GM23338 (cell line): ENCODE data around the gene ZSCAN30. TPM values are rescaled to one million over a fixed set of nuclear protein-coding genes. Genes with fewer than 3 reads are reported as not detected.

Experiments used
- ATAC-seq: fragments of 200-7000 bp; cut with Tn5 transposase; 3 replicates; pipeline ENCODE4 v1.9.1; 2020
- DNase-seq: peaks from one replicate; pipeline ENCODE4 v3.0.0-alpha.2; 2015; ENCODE audit warnings: low spot score
- H2AFZ ChIP-seq: fragments of 200-600 bp; sonication (generic); 2 replicates; pipeline ENCODE4 v1.8.0; 2016; ENCODE audit warnings: antibody characterized with exemption, mild to moderate bottlenecking, moderate library complexity
- H3F3A ChIP-seq: fragments of 200-600 bp; sonication (generic); replicated peaks from 2 replicates; pipeline ENCODE4 v1.8.0; 2017; ENCODE audit warnings: antibody characterized with exemption, mixed run types, low read depth
- H3K27ac ChIP-seq: fragments of 200-600 bp; sonication (generic); 2 replicates; pipeline ENCODE4 v1.6.1; 2016; ENCODE audit warnings: low read depth
- H3K27me3 ChIP-seq: fragments of 200-600 bp; sonication (generic); 2 replicates; pipeline ENCODE4 v1.8.0; 2016; ENCODE audit warnings: mild to moderate bottlenecking, mixed run types, moderate library complexity; ENCODE audit not compliant: insufficient read depth
- H3K36me3 ChIP-seq: fragments of 200-600 bp; sonication (generic); 2 replicates; pipeline ENCODE4 v1.8.0; 2016; ENCODE audit warnings: mild to moderate bottlenecking; ENCODE audit not compliant: insufficient read depth
- H3K4me1 ChIP-seq: fragments of 200-600 bp; sonication (generic); 2 replicates; pipeline ENCODE4 v1.8.0; 2016; ENCODE audit warnings: mild to moderate bottlenecking, moderate library complexity; ENCODE audit not compliant: insufficient read depth
- H3K4me2 ChIP-seq: fragments of 200-600 bp; sonication (generic); 2 replicates; pipeline ENCODE4 v1.7.1; 2017; ENCODE audit warnings: mixed run types
- H3K4me3 ChIP-seq: fragments of 200-600 bp; sonication (generic); 2 replicates; pipeline ENCODE4 v1.6.1; 2016; ENCODE audit warnings: mixed run types
- H3K79me2 ChIP-seq: fragments of 200-600 bp; sonication (generic); replicated peaks from 2 replicates; pipeline ENCODE4 v1.8.0; 2017; ENCODE audit warnings: mild to moderate bottlenecking; ENCODE audit not compliant: insufficient read depth
- H3K9me2 ChIP-seq: fragments of 200-600 bp; sonication (generic); 2 replicates; pipeline ENCODE4 v1.8.0; 2017; ENCODE audit not compliant: insufficient read depth
- H4K20me1 ChIP-seq: fragments of 200-600 bp; sonication (generic); replicated peaks from 2 replicates; pipeline ENCODE4 v1.8.0; 2017; ENCODE audit warnings: mild to moderate bottlenecking; ENCODE audit not compliant: insufficient read depth
- H3K27ac Mint-ChIP-seq: 2 replicates; pipeline ENCODE4 v1.8.0; 2020; ENCODE audit warnings: inconsistent platforms, mild to moderate bottlenecking, moderate library complexity, mixed read lengths
- H3K27me3 Mint-ChIP-seq: 3 replicates; pipeline ENCODE4 v1.8.0; 2022; ENCODE audit warnings: low read depth, mild to moderate bottlenecking, moderate library complexity, mixed read lengths, inconsistent platforms; ENCODE audit not compliant: insufficient read depth, poor library complexity
- H3K36me3 Mint-ChIP-seq: 3 replicates; pipeline ENCODE4 v1.8.0; 2021; ENCODE audit warnings: low read depth, mild to moderate bottlenecking, inconsistent platforms, moderate library complexity, mixed read lengths
- H3K4me1 Mint-ChIP-seq: 3 replicates; pipeline ENCODE4 v1.8.0; 2020; ENCODE audit warnings: mild to moderate bottlenecking, inconsistent platforms, mixed read lengths
- H3K4me3 Mint-ChIP-seq: 3 replicates; pipeline ENCODE4 v1.8.0; 2021; ENCODE audit warnings: moderate library complexity, mild to moderate bottlenecking, inconsistent platforms, mixed read lengths
- H3K9me3 Mint-ChIP-seq: 3 replicates; pipeline ENCODE4 v1.8.0; 2020; ENCODE audit warnings: moderate library complexity, mild to moderate bottlenecking, inconsistent platforms, mixed read lengths
- CREB1 ChIP-seq: fragments of 250-450 bp; sonication (Bioruptor Pico); IDR thresholded peaks from 2 replicates; pipeline ENCODE4 v1.5.0; 2020; ENCODE audit warnings: low read depth, mild to moderate bottlenecking, moderate library complexity
- EZH2 ChIP-seq: fragments of 200-600 bp; sonication (generic); IDR thresholded peaks from one replicate; pipeline ENCODE4 v1.8.0; 2017; ENCODE audit warnings: antibody characterized with exemption, mild to moderate bottlenecking, low read depth; ENCODE audit not compliant: unreplicated experiment
- EZH2phosphoT487 ChIP-seq: fragments of 200-600 bp; sonication (generic); IDR thresholded peaks from one replicate; pipeline ENCODE4 v1.8.1; 2018; ENCODE audit warnings: antibody characterized with exemption; ENCODE audit not compliant: unreplicated experiment
- JUNB ChIP-seq: IDR thresholded peaks from one replicate; pipeline ENCODE4 v1.6.1; 2016; ENCODE audit warnings: antibody characterized with exemption; ENCODE audit not compliant: unreplicated experiment
- NANOG ChIP-seq: IDR thresholded peaks from 2 replicates; pipeline ENCODE4 v1.6.1; 2016; ENCODE audit warnings: antibody characterized with exemption, borderline replicate concordance
- POLR2AphosphoS5 ChIP-seq: IDR thresholded peaks from 2 replicates; pipeline ENCODE4 v1.6.1; 2016; ENCODE audit warnings: antibody characterized with exemption, low read depth
- STAT1 ChIP-seq: IDR thresholded peaks from one replicate; pipeline ENCODE4 v1.6.1; 2016; ENCODE audit warnings: antibody characterized with exemption; ENCODE audit not compliant: unreplicated experiment
- ZNF331 ChIP-seq: fragments of 250-450 bp; sonication (Bioruptor Pico); IDR thresholded peaks from 2 replicates; pipeline ENCODE4 v1.5.0; 2020; ENCODE audit warnings: low read depth, mild to moderate bottlenecking, moderate library complexity
- polyA plus RNA-seq: library from polyadenylated mRNA; unstranded; fragments of >200 nt; fragmentation: Nextera tagmentation; extraction: Ambion mirVana; gene quantifications from 2 replicates; pipeline ENCODE4 v1.2.1, GENCODE V29; 2016
- total RNA-seq: library from RNA; depleted of rRNA; stranded (reverse); fragments of >200 nt; shearing (Covaris generic); gene quantifications from 2 replicates; pipeline ENCODE4 v1.2.3, GENCODE V29; 2014
- TF ChIP-seq, protein P1 (sequence below): fragments of 250-450 bp; sonication (Bioruptor Pico); IDR thresholded peaks from 2 replicates; pipeline ENCODE4 v1.5.0; 2020; ENCODE audit warnings: mild to moderate bottlenecking, moderate library complexity
- TF ChIP-seq, protein P2 (sequence below), 2 experiments: fragments of 200-600 bp in 1 of 2; sonication (generic) in 1 of 2; conservative IDR thresholded peaks; 2 replicates each; pipeline versions ENCODE4 v1.5.1 to v1.6.1; 2016 to 2017; ENCODE audit warnings: antibody characterized with exemption in 2 of 2, low read depth in 2 of 2, mild to moderate bottlenecking in 2 of 2, moderate library complexity in 1 of 2
- TF ChIP-seq, protein P3 (sequence below): IDR thresholded peaks from 2 replicates; pipeline ENCODE4 v1.6.1; 2016; ENCODE audit warnings: antibody characterized with exemption
- TF ChIP-seq, protein P4 (sequence below): IDR thresholded peaks from one replicate; pipeline ENCODE4 v1.6.1; 2018; ENCODE audit warnings: antibody characterized with exemption; ENCODE audit not compliant: unreplicated experiment

Gene ZSCAN30
- total and polyA plus RNA-seq, 2 experiments from 2014 or later: 12.3 to 21.8 TPM

DNA sequence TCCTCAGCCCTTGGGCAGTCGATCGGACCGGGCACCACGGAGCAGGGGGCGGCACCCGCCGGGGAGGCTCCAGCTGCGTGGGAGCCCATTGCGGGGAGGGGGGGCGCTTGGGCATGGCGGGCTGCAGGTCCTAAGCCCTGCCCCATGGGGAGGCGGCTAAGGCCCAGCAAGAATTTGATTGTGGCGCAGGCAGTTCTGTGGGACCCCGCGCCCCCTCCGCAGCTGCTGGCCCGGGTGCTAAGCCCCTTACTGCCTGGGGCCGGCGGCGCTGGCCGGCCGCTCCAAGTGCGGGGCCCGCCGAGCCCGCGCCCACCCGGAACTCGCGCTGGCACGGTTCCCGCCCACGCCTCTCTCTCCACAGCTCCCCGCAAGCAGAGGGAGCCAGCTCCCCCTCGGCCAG, 18.4 kb downstream of the ZSCAN30 start (continued):
- TF ChIP-seq, protein P1, sequence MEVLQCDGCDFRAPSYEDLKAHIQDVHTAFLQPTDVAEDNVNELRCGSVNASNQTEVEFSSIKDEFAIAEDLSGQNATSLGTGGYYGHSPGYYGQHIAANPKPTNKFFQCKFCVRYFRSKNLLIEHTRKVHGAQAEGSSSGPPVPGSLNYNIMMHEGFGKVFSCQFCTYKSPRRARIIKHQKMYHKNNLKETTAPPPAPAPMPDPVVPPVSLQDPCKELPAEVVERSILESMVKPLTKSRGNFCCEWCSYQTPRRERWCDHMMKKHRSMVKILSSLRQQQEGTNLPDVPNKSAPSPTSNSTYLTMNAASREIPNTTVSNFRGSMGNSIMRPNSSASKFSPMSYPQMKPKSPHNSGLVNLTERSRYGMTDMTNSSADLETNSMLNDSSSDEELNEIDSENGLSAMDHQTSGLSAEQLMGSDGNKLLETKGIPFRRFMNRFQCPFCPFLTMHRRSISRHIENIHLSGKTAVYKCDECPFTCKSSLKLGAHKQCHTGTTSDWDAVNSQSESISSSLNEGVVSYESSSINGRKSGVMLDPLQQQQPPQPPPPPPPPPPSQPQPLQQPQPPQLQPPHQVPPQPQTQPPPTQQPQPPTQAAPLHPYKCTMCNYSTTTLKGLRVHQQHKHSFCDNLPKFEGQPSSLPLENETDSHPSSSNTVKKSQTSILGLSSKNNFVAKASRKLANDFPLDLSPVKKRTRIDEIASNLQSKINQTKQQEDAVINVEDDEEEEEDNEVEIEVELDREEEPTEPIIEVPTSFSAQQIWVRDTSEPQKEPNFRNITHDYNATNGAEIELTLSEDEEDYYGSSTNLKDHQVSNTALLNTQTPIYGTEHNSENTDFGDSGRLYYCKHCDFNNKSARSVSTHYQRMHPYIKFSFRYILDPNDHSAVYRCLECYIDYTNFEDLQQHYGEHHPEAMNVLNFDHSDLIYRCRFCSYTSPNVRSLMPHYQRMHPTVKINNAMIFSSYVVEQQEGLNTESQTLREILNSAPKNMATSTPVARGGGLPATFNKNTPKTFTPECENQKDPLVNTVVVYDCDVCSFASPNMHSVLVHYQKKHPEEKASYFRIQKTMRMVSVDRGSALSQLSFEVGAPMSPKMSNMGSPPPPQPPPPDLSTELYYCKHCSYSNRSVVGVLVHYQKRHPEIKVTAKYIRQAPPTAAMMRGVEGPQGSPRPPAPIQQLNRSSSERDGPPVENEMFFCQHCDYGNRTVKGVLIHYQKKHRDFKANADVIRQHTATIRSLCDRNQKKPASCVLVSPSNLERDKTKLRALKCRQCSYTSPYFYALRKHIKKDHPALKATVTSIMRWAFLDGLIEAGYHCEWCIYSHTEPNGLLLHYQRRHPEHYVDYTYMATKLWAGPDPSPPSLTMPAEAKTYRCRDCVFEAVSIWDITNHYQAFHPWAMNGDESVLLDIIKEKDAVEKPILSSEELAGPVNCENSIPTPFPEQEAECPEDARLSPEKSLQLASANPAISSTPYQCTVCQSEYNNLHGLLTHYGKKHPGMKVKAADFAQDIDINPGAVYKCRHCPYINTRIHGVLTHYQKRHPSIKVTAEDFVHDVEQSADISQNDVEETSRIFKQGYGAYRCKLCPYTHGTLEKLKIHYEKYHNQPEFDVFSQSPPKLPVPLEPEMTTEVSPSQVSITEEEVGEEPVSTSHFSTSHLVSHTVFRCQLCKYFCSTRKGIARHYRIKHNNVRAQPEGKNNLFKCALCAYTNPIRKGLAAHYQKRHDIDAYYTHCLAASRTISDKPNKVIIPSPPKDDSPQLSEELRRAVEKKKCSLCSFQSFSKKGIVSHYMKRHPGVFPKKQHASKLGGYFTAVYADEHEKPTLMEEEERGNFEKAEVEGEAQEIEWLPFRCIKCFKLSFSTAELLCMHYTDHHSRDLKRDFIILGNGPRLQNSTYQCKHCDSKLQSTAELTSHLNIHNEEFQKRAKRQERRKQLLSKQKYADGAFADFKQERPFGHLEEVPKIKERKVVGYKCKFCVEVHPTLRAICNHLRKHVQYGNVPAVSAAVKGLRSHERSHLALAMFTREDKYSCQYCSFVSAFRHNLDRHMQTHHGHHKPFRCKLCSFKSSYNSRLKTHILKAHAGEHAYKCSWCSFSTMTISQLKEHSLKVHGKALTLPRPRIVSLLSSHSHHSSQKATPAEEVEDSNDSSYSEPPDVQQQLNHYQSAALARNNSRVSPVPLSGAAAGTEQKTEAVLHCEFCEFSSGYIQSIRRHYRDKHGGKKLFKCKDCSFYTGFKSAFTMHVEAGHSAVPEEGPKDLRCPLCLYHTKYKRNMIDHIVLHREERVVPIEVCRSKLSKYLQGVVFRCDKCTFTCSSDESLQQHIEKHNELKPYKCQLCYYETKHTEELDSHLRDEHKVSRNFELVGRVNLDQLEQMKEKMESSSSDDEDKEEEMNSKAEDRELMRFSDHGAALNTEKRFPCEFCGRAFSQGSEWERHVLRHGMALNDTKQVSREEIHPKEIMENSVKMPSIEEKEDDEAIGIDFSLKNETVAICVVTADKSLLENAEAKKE: no peak

DNA sequence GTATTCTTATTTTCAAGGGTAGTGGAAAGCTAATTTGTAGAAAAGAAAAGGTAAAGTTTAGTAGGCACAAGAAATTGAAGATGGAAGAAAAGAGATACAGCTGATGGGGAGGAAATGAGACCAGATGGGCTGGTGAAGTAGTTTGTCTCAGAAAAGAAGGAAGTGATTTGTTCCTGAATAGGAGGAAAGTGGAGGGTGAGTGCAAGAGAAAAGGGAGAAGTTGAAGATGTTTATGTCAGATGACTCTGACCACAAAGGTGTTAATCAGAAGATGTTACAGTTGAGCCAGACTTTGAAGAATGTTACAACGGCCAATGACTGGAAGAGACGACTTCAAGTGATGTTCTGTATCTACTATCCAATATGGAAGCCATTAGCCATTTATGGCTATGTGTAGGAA, 21.2 kb downstream of the ZSCAN30 start:
- Histone ChIP-seq H3K9me2 (peaks cover 19% of the 10 kb centered on the region; the same call in 1 of the 2 replicates), H3K79me2 (no peaks in the 10 kb centered on the region), H3K27me3 (peaks cover 11% of the 10 kb centered on the region; the same call in 1 of the 2 replicates), H4K20me1 (no peaks in the 10 kb centered on the region), H3K4me2 (no peak overlapping the region), H3K27ac (no peak overlapping the region), H3K36me3 (no peaks in the 10 kb centered on the region; the same call in 1 of the 2 replicates), H3F3A (no peaks in the 10 kb centered on the region), H3K4me3 (no peak overlapping the region), H3K4me1 (no peaks in the 10 kb centered on the region), H2AFZ (no peak overlapping the region)
- Mint-ChIP-seq H3K27me3 (peaks cover 15% of the 10 kb centered on the region), H3K9me3 (peaks cover 44% of the 10 kb centered on the region), H3K27ac (no peak overlapping the region), H3K4me1 (peaks cover 3% of the 10 kb centered on the region; the same call in 2 of the 3 replicates), H3K4me3 (no peak overlapping the region), H3K36me3 (peaks cover 50% of the 10 kb centered on the region)
- DNase-seq (no peak), ATAC-seq (no peak)
- TF ChIP-seq, protein P2, sequence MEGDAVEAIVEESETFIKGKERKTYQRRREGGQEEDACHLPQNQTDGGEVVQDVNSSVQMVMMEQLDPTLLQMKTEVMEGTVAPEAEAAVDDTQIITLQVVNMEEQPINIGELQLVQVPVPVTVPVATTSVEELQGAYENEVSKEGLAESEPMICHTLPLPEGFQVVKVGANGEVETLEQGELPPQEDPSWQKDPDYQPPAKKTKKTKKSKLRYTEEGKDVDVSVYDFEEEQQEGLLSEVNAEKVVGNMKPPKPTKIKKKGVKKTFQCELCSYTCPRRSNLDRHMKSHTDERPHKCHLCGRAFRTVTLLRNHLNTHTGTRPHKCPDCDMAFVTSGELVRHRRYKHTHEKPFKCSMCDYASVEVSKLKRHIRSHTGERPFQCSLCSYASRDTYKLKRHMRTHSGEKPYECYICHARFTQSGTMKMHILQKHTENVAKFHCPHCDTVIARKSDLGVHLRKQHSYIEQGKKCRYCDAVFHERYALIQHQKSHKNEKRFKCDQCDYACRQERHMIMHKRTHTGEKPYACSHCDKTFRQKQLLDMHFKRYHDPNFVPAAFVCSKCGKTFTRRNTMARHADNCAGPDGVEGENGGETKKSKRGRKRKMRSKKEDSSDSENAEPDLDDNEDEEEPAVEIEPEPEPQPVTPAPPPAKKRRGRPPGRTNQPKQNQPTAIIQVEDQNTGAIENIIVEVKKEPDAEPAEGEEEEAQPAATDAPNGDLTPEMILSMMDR (conservative IDR thresholded peaks at IDR 0.05; ENCODE audit: low read depth in 2 of 2): no peak
- TF ChIP-seq ZNF331 (CRISPR knock-in tag) (no peak), POLR2AphosphoS5 (no peak), EZH2phosphoT487 (no peak), NANOG (no peak), STAT1 (no peak), CREB1 (no peak), EZH2 (no peak), JUNB (no peak)
- TF ChIP-seq, protein P3, sequence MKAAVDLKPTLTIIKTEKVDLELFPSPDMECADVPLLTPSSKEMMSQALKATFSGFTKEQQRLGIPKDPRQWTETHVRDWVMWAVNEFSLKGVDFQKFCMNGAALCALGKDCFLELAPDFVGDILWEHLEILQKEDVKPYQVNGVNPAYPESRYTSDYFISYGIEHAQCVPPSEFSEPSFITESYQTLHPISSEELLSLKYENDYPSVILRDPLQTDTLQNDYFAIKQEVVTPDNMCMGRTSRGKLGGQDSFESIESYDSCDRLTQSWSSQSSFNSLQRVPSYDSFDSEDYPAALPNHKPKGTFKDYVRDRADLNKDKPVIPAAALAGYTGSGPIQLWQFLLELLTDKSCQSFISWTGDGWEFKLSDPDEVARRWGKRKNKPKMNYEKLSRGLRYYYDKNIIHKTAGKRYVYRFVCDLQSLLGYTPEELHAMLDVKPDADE: no peak
- TF ChIP-seq, protein P4, sequence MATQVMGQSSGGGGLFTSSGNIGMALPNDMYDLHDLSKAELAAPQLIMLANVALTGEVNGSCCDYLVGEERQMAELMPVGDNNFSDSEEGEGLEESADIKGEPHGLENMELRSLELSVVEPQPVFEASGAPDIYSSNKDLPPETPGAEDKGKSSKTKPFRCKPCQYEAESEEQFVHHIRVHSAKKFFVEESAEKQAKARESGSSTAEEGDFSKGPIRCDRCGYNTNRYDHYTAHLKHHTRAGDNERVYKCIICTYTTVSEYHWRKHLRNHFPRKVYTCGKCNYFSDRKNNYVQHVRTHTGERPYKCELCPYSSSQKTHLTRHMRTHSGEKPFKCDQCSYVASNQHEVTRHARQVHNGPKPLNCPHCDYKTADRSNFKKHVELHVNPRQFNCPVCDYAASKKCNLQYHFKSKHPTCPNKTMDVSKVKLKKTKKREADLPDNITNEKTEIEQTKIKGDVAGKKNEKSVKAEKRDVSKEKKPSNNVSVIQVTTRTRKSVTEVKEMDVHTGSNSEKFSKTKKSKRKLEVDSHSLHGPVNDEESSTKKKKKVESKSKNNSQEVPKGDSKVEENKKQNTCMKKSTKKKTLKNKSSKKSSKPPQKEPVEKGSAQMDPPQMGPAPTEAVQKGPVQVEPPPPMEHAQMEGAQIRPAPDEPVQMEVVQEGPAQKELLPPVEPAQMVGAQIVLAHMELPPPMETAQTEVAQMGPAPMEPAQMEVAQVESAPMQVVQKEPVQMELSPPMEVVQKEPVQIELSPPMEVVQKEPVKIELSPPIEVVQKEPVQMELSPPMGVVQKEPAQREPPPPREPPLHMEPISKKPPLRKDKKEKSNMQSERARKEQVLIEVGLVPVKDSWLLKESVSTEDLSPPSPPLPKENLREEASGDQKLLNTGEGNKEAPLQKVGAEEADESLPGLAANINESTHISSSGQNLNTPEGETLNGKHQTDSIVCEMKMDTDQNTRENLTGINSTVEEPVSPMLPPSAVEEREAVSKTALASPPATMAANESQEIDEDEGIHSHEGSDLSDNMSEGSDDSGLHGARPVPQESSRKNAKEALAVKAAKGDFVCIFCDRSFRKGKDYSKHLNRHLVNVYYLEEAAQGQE: no peak
